Uterus (tissue), 4 donors: ENCODE results near the gene DDX39A. TPM values are rescaled to one million over a fixed set of nuclear protein-coding genes. Genes with fewer than 3 reads are reported as not detected.

Experiments
- DNase-seq, 2 donors: peaks; one replicate each; pipeline ENCODE4 v3.0.0-alpha.2; 2019 to 2020
- H3K27ac ChIP-seq, 2 donors: fragments of 200-600 bp; sonication (generic); 1 replicate in 1 of 2; 2 replicates in 1 of 2; pipeline ENCODE4 v1.5.1; 2016 to 2018
- H3K27me3 ChIP-seq, 2 donors: fragments of 200-600 bp; sonication (generic); one replicate each; pipeline ENCODE4 v1.5.1; 2018 to 2019; ENCODE audit warnings: control low read depth in 1 of 2
- H3K36me3 ChIP-seq, 2 donors: fragments of 200-600 bp; sonication (generic); one replicate each; pipeline ENCODE4 v1.5.1; 2019; ENCODE audit warnings: control low read depth in 1 of 2
- H3K4me1 ChIP-seq, 2 donors: fragments of 200-600 bp; sonication (generic); one replicate each; pipeline ENCODE4 v1.5.1; 2018 to 2019; ENCODE audit warnings: control low read depth in 1 of 2
- H3K4me3 ChIP-seq, 2 donors: fragments of 200-600 bp; sonication (generic); 1 replicate in 1 of 2; 2 replicates in 1 of 2; pipeline ENCODE4 v1.5.1; 2018 to 2019; ENCODE audit warnings: mild to moderate bottlenecking in 1 of 2
- H3K9me3 ChIP-seq, 2 donors: fragments of 200-600 bp; sonication (generic); one replicate each; pipeline ENCODE4 v1.5.1; 2019; ENCODE audit warnings: control low read depth in 1 of 2
- CTCF ChIP-seq, 4 experiments: fragments of 200-600 bp in 2 of 4; fragments of 450-650 bp in 2 of 4; sonication (generic) in 2 of 4; IDR thresholded peaks; one replicate each; pipeline ENCODE4 v1.5.1; 2016 to 2019; ENCODE audit warnings: antibody characterized with exemption in 4 of 4, mild to moderate bottlenecking in 2 of 4, moderate library complexity in 1 of 4
- POLR2A ChIP-seq, 2 donors: fragments of 450-650 bp; IDR thresholded peaks; one replicate each; pipeline ENCODE4 v1.6.1; 2016; ENCODE audit warnings: antibody characterized with exemption in 2 of 2, mild to moderate bottlenecking in 1 of 2, moderate library complexity in 1 of 2
- intact Hi-C: fragments of 100-400 bp; cut with DNase I; formaldehyde crosslinking; loops from one replicate; pipeline ENCODE4 v1.15.1; 2023; ENCODE audit warnings: low total_unique reads
- total RNA-seq, 4 donors: library from RNA; depleted of rRNA in 3 of 4; stranded (reverse); fragments of >200 nt in 3 of 4; gene quantifications; one replicate each; pipeline versions ENCODE4 v1.1.0 to v1.2.4, GENCODE V29; 2014 to 2023
- donor health status: DM: yes; HTN: yes; CAD: no.

DDX39A gene
- total RNA-seq, 4 donors from 2014 or later: 41.3 to 91.2 (median 52.8) TPM

- no peaks in the 10 kb centered on the region for H3K27me3 ChIP-seq
- H3K4me1 ChIP-seq: peaks cover 0 to 11% of the 10 kb centered on the region in 2 donors
- TF ChIP-seq CTCF (IDR thresholded peaks at IDR 0.05) (no peak), POLR2A (IDR thresholded peaks at IDR 0.05) (no peak)
- no peak for DNase-seq
- intact Hi-C loops: no loop called here
- no peaks in the 10 kb centered on the region for H3K36me3 ChIP-seq
- no peak overlapping the region for H3K27ac ChIP-seq
- no peak overlapping the region for H3K4me3 ChIP-seq
- H3K9me3 ChIP-seq: no peaks in the 10 kb centered on the region
Measured at GRCh38 chr19:14441041-14441938, 22.1 kb upstream of the DDX39A start.

- DNase-seq: peak in 1 of 2 donors; percentile 31
- Histone ChIP-seq H3K27me3 (no peaks in the 10 kb centered on the region), H3K27ac (no peak overlapping the region), H3K36me3 (no peaks in the 10 kb centered on the region), H3K4me3 (no peak overlapping the region), H3K9me3 (no peaks in the 10 kb centered on the region), H3K4me1 (peaks cover 0 to 11% of the 10 kb centered on the region in 2 donors)
- intact Hi-C loops: no loop called here
- TF ChIP-seq CTCF (IDR thresholded peaks at IDR 0.05): no peak
- no peak for TF ChIP-seq POLR2A (IDR thresholded peaks at IDR 0.05)
Measured at GRCh38 chr19:14440049-14440448, 20.9 kb upstream of the DDX39A start.

GRCh38 chr19:14439014-14439413 is 19.9 kb upstream of the DDX39A start:
- H3K4me3 ChIP-seq: no peak overlapping the region
- H3K36me3 ChIP-seq: no peaks in the 10 kb centered on the region
- peaks cover 0 to 16% of the 10 kb centered on the region in 2 donors for H3K4me1 ChIP-seq
- DNase-seq: no peak
- no peaks in the 10 kb centered on the region for H3K9me3 ChIP-seq
- intact Hi-C loops: no loop called here
- H3K27ac ChIP-seq: no peak overlapping the region
- H3K27me3 ChIP-seq: no peaks in the 10 kb centered on the region
- no peak for TF ChIP-seq POLR2A (IDR thresholded peaks at IDR 0.05)
- no peak for TF ChIP-seq CTCF (IDR thresholded peaks at IDR 0.05)

- no peaks in the 10 kb centered on the region for H3K36me3 ChIP-seq
- no peak for DNase-seq
- TF ChIP-seq POLR2A (IDR thresholded peaks at IDR 0.05) (no peak), CTCF (IDR thresholded peaks at IDR 0.05) (no peak)
- intact Hi-C loops: no loop called here
- no peak overlapping the region for H3K27ac ChIP-seq
- H3K9me3 ChIP-seq: no peaks in the 10 kb centered on the region
- no peaks in the 10 kb centered on the region for H3K27me3 ChIP-seq
- H3K4me3 ChIP-seq: no peak overlapping the region
- peaks cover 0 to 16% of the 10 kb centered on the region in 2 donors for H3K4me1 ChIP-seq
Measured at GRCh38 chr19:14437578-14438140, 18.5 kb upstream of the DDX39A start.
